WTC11 (cell line): ENCODE data around the gene TANC1.

ENCODE experiments used
- CBFB ChIP-seq: sonication (generic); formaldehyde crosslinking; IDR thresholded peaks from 2 replicates; pipeline ENCODE4 v1.8.1; 2022; ENCODE audit warnings: mild to moderate bottlenecking, low read depth, missing genetic modification reagents
- CREB1 ChIP-seq: sonication (generic); formaldehyde crosslinking; IDR thresholded peaks from 2 replicates; pipeline ENCODE4 v1.8.0; 2023; ENCODE audit warnings: mild to moderate bottlenecking, missing genetic modification reagents
- CREM ChIP-seq: sonication (generic); formaldehyde crosslinking; IDR thresholded peaks from 2 replicates; pipeline ENCODE4 v1.8.1; 2022; ENCODE audit warnings: mild to moderate bottlenecking, missing genetic modification reagents, moderate library complexity
- ESRRA ChIP-seq: sonication (generic); formaldehyde crosslinking; IDR thresholded peaks from 2 replicates; pipeline ENCODE4 v1.8.1; 2022; ENCODE audit warnings: mild to moderate bottlenecking, missing genetic modification reagents, borderline replicate concordance
- FOXK1 ChIP-seq: sonication (generic); formaldehyde crosslinking; IDR thresholded peaks from 2 replicates; pipeline ENCODE4 v1.8.0; 2022; ENCODE audit warnings: mild to moderate bottlenecking, moderate library complexity, missing genetic modification reagents
- ZBTB21 ChIP-seq: sonication (generic); formaldehyde crosslinking; IDR thresholded peaks from 2 replicates; pipeline ENCODE4 v1.8.1; 2023; ENCODE audit warnings: mild to moderate bottlenecking, missing genetic modification reagents, borderline replicate concordance
- ZNF232 ChIP-seq: sonication (generic); formaldehyde crosslinking; IDR thresholded peaks from 2 replicates; pipeline ENCODE4 v1.8.0; 2022; ENCODE audit warnings: mild to moderate bottlenecking, missing genetic modification reagents
- ZNF317 ChIP-seq: sonication (generic); formaldehyde crosslinking; IDR thresholded peaks from 2 replicates; pipeline ENCODE4 v1.8.1; 2023; ENCODE audit warnings: low read depth, mild to moderate bottlenecking, moderate library complexity, missing genetic modification reagents, borderline replicate concordance
- TF ChIP-seq, protein P1 (sequence below): fragments of 200-600 bp; IDR thresholded peaks from 2 replicates; pipeline ENCODE4 v1.8.0; 2022; ENCODE audit warnings: antibody characterized with exemption
- TF ChIP-seq, protein P2 (sequence below): fragments of 250-450 bp; sonication (Bioruptor Pico); IDR thresholded peaks from 2 replicates; pipeline ENCODE4 v1.9.0; 2021; ENCODE audit warnings: mild to moderate bottlenecking
- TF ChIP-seq, protein P3 (sequence below): sonication (generic); formaldehyde crosslinking; IDR thresholded peaks from 2 replicates; pipeline ENCODE4 v1.8.0; 2022; ENCODE audit warnings: mild to moderate bottlenecking, missing genetic modification reagents
- TF ChIP-seq, protein P4 (sequence below): sonication (generic); formaldehyde crosslinking; IDR thresholded peaks from 2 replicates; pipeline ENCODE4 v1.8.0; 2022; ENCODE audit warnings: mild to moderate bottlenecking, missing genetic modification reagents

DNA sequence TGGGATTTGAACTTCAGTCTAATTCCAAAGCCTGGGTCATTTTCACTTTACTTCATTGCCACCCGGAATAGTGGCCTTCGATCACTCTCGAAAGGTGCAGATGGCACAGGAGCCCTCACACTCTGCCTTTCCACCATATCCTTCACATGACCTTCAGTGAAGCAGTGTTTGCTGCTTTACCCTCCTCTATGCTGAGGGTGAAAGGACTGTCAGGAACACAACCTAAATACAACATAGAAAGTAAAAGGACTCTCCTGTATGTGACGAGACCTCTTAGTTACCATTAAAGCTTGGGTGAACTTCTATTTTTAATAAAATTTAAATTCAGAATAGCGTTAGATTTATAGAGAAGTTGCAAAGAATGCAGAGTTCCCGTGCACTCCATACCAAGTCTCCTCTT is 148.5 kb downstream of the TANC1 start:
- TF ChIP-seq, protein P1, sequence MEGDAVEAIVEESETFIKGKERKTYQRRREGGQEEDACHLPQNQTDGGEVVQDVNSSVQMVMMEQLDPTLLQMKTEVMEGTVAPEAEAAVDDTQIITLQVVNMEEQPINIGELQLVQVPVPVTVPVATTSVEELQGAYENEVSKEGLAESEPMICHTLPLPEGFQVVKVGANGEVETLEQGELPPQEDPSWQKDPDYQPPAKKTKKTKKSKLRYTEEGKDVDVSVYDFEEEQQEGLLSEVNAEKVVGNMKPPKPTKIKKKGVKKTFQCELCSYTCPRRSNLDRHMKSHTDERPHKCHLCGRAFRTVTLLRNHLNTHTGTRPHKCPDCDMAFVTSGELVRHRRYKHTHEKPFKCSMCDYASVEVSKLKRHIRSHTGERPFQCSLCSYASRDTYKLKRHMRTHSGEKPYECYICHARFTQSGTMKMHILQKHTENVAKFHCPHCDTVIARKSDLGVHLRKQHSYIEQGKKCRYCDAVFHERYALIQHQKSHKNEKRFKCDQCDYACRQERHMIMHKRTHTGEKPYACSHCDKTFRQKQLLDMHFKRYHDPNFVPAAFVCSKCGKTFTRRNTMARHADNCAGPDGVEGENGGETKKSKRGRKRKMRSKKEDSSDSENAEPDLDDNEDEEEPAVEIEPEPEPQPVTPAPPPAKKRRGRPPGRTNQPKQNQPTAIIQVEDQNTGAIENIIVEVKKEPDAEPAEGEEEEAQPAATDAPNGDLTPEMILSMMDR: no peak
- no peak for TF ChIP-seq FOXK1
- no peak for TF ChIP-seq CREM (CRISPR knock-in tag)
- no peak for TF ChIP-seq CBFB
- no peak for TF ChIP-seq CREB1 (CRISPR knock-in tag)
- TF ChIP-seq ZNF317 (CRISPR knock-in tag): no peak
- TF ChIP-seq, protein P2, sequence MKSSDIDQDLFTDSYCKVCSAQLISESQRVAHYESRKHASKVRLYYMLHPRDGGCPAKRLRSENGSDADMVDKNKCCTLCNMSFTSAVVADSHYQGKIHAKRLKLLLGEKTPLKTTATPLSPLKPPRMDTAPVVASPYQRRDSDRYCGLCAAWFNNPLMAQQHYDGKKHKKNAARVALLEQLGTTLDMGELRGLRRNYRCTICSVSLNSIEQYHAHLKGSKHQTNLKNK (CRISPR knock-in tag): no peak
- TF ChIP-seq, protein P3, sequence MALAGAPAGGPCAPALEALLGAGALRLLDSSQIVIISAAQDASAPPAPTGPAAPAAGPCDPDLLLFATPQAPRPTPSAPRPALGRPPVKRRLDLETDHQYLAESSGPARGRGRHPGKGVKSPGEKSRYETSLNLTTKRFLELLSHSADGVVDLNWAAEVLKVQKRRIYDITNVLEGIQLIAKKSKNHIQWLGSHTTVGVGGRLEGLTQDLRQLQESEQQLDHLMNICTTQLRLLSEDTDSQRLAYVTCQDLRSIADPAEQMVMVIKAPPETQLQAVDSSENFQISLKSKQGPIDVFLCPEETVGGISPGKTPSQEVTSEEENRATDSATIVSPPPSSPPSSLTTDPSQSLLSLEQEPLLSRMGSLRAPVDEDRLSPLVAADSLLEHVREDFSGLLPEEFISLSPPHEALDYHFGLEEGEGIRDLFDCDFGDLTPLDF: no peak
- TF ChIP-seq, protein P4, sequence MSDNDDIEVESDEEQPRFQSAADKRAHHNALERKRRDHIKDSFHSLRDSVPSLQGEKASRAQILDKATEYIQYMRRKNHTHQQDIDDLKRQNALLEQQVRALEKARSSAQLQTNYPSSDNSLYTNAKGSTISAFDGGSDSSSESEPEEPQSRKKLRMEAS (CRISPR knock-in tag): no peak
- TF ChIP-seq ZBTB21 (CRISPR knock-in tag): no peak
- TF ChIP-seq ESRRA (CRISPR knock-in tag): no peak
- TF ChIP-seq ZNF232 (CRISPR knock-in tag): no peak
